DMS153 treated with DMSO at 0.1 percent for 48 hours (cell line): ENCODE results near the gene XPO5.
A peak's percentile ranks its signal among the peaks of the same experiment; 100 is the strongest.

Experiments used
- DNase-seq: peaks from one replicate; lab custom pipeline; 2025; ENCODE audit not compliant: unreplicated experiment; lab: John Stamatoyannopoulos, UW

The XPO5 gene

GRCh38 chr6:43517505-43518357 is 58.1 kb downstream of the XPO5 start:
- DNase-seq = no peak

GRCh38 chr6:43516697-43517504 is 58.9 kb downstream of the XPO5 start, which contains the start of the genes POLR1C and YIPF3:
Gene POLR1C, plus strand, starts transcription at chr6:43517089. Its CDS starts 21 bp downstream, at chr6:43517110.
Gene YIPF3, minus strand, starts transcription at chr6:43516926. Its CDS starts 119 bp downstream, at chr6:43516807.
- DNase-seq = peak; percentile 95

- no peak for DNase-seq
Measured at GRCh38 chr6:43516367-43516696, 59.5 kb downstream of the XPO5 start.

GRCh38 chr6:43515808-43516207 is 60.0 kb downstream of the XPO5 start:
- no peak for DNase-seq

GRCh38 chr6:43511824-43512415 is 63.9 kb downstream of the XPO5 start:
- DNase-seq = no peak

- peak; percentile 14 for DNase-seq
Measured at GRCh38 chr6:43510827-43511163, 65.0 kb downstream of the XPO5 start.

- DNase-seq = peak; percentile 51
Measured at GRCh38 chr6:43509984-43510826, 65.6 kb downstream of the XPO5 start, which contains the start of gene LRRC73. Gene LRRC73, minus strand, starts transcription at chr6:43510346. Its CDS starts 561 bp downstream, at chr6:43509785.

- no peak for DNase-seq
Measured at GRCh38 chr6:43509142-43509983, 66.5 kb downstream of the XPO5 start.

GRCh38 chr6:43508481-43509141 is 67.2 kb downstream of the XPO5 start:
- DNase-seq = no peak

- DNase-seq = peak; percentile 61
Measured at GRCh38 chr6:43506667-43507471, 69.0 kb downstream of the XPO5 start.

- DNase-seq = no peak
Measured at GRCh38 chr6:43506171-43506570, 69.7 kb downstream of the XPO5 start.

- DNase-seq = no peak
Measured at GRCh38 chr6:43505718-43506117, 70.1 kb downstream of the XPO5 start.

- no peak for DNase-seq
Measured at GRCh38 chr6:43504756-43505593, 70.9 kb downstream of the XPO5 start.

GRCh38 chr6:43503443-43503842 is 72.4 kb downstream of the XPO5 start:
- no peak for DNase-seq

GRCh38 chr6:43502666-43503065 is 73.2 kb downstream of the XPO5 start:
- no peak for DNase-seq

GRCh38 chr6:43500921-43501320 is 74.9 kb downstream of the XPO5 start:
- DNase-seq = no peak

GRCh38 chr6:43499028-43499815 is 76.6 kb downstream of the XPO5 start:
- DNase-seq = no peak
